Nucleus accumbens (tissue), 56 donors: ENCODE measurements around the gene HEATR5A.
A peak's percentile ranks its signal among the peaks of the same experiment; 100 is the strongest.
"Not testable (repeated sequence)": the region's sequence is repeated elsewhere in the genome, so short reads cannot be mapped to it uniquely, and the experiment has no call there.

ENCODE experiments used
- DNase-seq, 56 donors: peaks; one replicate each; lab custom pipeline; 2025; lab: John Stamatoyannopoulos, UW

The HEATR5A gene

DNA sequence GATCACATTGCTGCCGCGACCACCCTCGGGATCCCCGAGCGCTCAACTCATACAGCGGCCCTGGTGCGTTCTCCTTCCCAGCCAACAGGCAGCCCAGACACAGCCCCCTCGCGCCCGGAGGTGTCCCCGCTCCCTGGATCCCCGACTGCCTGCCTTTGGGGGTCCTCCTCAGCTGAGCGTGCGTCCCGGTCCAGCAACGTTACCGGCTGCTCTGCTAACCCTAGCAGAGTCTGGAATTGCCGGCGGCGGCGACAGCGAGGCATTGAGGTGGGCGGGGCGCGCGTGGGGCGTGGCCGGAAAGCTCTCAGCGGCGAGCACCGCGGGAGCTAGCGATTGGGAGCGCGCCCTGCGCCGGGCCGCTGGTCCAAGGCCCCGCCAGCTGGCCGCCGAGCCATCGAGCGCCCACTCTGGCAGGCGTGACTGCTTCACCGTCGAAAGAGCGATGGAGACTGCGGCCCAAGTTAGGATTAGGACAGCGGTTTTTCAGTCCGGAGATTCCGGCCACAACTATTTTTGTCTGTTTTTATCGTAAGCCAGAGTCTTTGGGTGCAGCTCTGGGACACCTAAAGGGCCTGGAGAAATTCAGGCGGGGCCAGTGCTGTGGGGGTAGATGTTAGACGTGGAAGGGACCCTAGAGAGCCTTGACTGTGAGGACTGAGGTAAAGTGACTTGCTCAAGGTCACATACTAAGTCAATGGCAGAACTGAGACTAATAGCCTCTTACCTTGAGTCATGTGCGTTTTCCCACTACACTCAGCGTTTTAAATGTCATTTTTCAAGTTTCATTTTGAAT is at the start of gene HEATR5A:
HEATR5A (minus strand) TSS at position 232 of the 793 bp plus-strand sequence. CDS start 17,575 bp downstream, outside the sequence.
- peak; percentile 40 to 96 (median 87) for DNase-seq

DNA sequence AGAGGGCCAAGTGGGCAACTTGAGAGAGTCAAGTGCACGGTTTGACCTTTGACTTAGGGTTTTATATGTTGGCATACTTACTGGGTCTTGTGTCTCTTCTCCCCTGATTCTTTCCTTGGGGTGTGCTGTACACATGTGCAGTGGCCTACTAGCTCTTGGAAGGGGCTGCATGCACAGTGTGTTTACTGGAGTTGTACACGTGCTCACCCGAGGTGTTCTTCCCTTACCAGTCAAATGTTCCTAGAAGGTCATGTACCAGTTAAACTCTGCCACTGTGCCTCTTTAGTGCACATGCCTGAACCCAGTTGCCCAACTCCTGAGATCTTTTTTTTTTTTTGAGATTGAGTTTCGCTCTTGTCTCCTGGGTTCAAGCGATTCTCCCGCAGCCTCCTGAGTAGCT is 46.2 kb upstream of the HEATR5A start:
- DNase-seq = no peak

DNA sequence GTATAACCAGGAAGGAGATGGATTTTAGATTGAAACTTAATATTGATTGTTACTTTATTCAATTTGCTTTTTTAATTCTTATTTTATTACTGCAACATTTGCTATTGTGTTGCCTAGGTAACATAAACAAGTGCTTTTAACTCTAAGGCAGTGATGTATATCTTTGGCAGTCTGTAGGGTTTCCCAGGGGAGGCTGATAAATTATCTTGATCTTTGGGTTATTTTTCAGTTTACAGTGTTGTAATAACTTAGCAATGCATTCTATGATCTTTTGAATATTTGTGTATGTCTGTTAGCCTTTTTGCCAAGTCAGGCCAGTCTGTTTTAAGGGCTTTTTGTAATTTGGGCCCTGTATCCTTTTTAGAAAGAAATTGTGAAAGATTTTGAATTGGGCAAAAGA is 44.8 kb upstream of the HEATR5A start:
- DNase-seq = no peak

DNA sequence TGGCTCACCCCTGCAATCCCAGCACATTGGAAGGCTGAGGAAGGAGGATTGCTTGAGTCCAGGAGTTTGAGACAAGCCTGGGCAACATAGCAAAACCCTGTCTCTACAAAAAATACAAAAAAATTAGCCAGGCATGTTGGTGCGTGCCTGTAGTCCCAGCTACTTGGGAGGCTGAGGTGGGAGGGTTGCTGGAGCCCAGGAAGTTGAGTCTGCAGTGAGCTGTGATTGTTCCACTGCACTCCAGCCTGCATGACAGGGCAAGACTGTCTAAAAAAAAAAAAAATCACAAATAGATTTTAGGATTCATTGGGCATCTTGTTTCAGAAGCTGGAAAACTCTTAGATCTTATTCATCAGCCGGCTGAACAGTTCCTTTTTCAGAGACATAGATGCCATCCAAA is 42.1 kb upstream of the HEATR5A start:
- DNase-seq = not testable (repeated sequence)

DNA sequence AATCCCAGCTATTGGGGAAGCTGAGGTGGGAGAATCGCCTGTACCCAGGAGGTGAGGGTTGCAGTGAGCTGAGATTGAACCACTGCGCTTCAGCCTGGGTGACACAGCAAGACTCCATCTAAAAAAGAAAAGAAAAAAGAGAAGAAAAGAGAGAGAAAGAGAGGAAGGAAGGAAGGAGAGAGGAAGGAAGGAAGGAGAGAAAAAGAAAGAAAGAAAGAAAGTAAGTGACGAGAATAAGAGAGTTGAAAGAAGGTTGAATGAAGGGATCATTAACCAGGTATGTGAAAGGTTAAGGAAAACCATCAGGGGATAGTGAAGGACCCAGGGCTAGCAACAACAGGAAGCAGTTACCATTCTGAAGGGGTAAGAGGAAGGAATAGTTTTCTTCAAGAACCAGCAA is 41.2 kb upstream of the HEATR5A start:
- DNase-seq = no peak

DNA sequence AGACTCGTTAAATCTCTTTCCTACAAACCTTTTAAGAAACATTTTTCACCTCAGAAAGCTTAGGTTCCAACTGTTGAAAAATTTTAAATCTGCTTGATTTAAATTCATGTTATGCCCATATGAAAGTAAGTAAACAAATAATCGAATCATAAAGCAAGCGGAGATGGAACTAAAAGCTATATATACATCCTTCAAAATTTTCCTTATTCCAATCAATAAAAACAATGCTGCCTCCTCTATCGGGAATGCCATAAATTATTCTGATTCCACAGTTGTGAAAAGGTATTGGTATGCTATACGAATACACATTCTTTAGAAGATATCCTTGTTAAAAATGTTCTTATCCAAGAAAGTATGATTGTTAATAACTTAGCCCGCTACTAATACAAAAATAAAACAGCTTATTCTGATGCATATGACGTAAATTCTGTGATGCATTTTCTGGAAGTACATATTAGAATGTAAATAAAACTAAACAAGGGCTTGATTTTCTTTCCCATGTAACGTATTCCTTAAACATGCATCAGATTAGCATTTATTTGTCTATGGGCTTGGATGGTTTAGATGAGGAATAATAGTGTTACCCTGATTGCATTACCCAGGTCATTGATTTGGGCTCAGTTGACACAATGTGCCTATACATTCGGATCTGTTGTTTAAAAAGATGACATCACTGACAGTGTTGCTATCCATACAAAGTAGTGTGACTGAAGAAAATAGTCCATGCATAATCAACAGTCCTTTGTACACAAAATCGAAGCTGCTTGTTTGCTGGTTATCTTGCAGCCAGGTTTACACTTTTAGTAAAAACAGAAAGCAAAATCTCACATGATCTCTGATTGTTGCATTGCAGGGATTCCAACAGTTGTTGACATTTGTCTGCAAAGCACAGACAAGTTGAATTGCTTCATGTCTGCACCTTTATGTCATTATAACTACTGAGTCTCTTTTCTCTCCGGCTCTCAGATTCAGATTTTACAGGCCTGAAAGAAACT is 37.6 kb upstream of the HEATR5A start:
- DNase-seq = peak in 3 of 56 donors; percentile 3 to 29 (median 8)

DNA sequence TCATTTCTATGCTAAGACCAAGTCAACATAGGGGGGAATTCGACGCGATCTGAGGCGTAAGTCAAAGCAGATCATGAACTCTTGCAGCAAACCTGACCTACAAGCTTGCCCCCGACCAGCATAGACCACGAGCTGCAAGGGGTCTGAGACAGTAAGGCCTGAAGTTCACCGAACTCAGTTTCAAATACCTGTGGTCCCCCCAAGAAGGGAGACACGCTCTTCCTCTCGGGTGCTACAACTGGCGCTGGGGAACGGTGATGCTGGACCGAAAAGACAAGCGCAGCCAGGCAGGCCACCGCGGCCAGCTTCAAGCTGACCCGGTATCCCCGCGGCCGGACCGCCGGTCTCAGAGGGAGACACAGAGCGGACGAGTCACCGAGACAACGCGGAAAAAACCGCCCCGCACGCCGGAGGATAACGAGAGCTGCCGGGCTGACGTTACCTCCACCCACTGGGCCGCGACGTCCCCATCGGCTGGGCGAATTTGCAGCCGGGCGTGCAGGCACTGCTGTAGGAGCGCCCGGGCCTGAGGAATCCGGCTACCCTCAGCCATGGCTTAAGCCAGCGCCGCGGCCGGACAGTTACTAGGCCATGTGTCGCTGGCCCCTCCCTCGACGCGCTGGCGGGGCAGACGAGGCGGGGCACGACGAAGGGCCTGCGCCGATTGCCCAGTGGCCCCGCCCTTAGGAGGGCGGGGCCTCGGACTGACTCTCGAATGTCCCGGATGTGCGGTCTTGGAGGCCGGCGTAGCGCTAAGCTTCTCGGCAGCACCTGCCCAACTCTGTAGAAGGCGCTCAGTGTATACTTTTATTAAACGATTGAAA is 36.7 kb upstream of the HEATR5A start, which contains the start of gene DTD2:
DTD2 (minus strand) TSS at position 666 of the 824 bp plus-strand sequence; CDS start at position 553, 113 bp downstream.
- DNase-seq = peak; percentile 66 to 97 (median 93)

DNA sequence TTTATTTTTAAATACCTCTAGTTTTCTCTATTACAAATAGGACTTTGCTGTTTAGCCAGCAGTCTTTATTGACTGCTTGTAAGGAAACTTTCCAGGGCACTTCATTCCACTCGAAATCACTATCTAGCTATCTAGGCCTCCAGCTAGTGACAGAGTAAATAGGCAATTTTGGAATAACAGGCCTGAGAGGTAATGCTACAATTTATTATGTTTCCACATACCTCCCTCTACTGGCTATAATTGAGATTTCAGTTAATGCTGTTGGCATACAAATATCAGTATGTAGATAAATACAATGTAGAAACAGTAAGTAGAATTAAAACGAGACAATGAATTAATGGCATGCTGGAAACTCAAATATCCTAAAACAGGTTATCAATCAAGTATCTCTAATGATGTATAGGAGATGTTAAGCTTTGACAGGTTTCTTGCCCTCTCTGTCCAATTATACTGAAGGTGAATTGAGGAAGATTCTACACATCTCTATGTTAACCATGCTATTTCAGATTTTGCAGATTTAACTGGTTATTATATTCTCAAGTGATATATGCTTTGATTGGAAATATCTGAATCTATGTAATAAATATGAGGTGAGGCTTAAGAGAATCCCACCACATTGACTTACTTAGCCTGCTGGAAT is 29.7 kb upstream of the HEATR5A start:
- DNase-seq = no peak

DNA sequence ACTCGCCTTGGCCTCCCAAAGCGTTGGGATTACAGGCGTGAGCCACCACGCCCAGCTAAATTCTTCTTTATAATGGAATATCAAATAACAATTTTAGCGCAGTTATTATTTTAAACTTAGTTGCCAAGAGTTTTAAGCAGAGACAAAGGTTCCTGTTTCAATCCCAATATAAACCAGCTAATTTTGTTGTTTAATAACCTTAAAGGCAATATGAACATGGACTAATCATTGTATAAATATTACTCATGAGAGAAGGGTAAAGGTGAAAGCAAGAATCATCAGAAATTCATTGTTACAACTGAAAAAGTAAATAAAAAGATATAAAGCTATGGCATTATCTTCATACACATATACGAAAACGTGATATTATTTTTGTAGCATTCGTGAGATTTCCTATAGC is 28.8 kb upstream of the HEATR5A start:
- no peak for DNase-seq

DNA sequence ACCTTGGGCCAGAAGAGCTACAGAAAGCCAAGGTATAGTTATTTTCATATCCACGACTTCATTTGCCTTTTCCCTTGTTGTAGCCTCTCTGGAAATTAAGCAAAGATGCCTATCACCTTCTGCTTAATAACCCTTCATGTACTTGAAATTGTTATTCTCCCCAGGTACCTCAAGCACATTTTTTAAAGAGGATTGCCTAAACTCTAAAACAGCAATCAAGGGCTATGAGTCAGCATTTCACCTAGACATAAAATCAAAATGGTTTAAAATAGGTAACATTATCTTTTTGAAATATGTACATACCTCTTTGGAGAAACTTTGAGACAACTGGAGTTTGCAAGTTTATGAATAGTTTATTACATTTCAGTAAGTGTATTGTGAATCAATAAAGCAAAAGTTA is 25.4 kb upstream of the HEATR5A start:
- DNase-seq = no peak

DNA sequence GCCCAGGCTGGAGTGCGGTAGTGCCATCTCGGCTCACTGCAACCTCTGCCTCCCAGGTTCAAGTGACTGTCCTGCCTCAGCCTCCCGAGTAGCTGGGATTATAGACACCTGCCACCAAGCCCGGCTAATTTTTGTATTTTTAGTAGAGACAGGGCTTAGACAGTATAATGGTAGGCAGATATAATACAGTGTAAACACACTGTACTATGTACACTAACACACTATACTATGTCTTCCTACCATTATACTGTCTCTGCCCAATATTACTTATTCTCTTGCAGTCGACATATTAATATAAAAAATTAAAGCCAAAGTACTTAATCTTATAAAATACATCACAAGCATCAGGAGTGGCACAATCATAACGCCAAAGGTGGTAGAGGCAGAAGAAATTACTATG is 21.9 kb upstream of the HEATR5A start:
- no peak for DNase-seq

DNA sequence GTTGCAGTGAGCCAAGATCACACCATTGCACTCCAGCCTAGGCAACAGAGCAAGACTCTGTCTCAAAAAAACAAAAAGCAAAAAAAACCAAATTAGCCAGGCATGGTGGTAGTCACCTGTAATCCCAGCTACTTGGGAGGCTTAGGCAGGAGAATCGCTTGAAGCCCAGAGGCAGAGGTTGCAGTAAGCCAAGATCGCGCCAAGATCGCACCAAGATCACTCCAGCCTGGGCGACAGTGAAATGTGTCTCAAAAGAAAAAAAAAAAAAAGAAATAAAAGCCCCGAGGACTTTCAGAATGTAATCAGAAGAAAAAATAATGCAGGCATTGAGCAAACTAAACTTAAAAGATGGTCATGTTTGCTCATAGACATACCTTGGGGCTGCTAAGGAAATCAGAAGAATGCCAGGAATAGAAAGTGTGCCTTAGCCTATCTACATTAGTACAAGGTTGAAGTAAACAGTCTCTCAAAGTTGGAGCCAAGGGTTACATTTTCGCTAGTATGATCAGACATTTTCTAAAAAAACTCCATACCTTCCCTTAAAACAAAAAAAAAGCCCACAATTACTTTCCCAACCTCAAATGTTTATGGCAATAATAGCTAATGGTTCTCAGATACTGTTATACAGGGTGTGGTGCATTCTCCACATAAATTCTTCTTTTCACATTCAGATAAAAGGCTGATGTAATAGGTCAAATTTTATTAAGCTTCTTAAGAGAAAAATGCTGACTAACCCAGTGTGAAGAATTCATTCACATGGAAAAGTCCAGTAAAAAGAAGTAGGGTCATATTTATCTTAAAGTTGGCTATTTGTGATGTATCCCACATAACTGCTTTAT is 21.1 kb upstream of the HEATR5A start:
- DNase-seq = no peak

DNA sequence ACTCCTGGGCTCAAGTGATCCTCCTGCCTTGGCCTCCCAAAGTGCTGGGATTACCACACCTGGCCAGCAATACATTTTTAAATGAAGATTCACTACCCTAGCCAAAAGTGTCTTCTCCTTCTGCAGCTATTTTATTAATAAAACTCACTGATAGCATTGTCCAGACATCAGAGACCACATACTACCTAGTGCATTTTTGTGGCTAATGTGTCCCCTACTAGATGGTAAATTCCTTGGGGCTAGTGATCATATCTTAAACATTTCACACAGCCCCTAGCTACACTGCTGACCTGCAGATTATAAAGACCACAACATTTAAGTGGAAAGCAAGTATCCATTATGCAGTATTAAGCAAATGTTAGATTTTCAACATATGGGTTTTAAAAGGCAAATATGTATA is 19.9 kb upstream of the HEATR5A start:
- DNase-seq = no peak

DNA sequence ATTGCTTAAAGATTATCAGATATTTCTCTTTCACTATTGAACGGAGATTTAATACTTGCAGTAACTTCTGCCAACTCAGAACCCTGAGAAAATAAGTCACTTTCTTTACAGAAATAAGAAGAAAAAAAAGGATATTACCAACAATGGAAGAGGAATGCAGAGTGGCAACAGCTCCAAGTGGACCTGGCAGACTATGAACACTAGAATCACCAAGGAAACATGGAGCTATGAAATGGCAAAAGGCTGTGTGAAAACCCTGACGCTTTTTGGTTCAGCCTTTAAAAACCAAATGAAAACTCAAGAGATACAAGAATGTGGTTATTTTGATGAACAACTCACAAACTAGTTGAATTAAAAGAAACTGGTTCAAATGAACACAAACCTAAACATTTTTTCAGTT is 19.2 kb upstream of the HEATR5A start:
- DNase-seq = peak in 3 of 56 donors; percentile 2 to 8 (median 3)

DNA sequence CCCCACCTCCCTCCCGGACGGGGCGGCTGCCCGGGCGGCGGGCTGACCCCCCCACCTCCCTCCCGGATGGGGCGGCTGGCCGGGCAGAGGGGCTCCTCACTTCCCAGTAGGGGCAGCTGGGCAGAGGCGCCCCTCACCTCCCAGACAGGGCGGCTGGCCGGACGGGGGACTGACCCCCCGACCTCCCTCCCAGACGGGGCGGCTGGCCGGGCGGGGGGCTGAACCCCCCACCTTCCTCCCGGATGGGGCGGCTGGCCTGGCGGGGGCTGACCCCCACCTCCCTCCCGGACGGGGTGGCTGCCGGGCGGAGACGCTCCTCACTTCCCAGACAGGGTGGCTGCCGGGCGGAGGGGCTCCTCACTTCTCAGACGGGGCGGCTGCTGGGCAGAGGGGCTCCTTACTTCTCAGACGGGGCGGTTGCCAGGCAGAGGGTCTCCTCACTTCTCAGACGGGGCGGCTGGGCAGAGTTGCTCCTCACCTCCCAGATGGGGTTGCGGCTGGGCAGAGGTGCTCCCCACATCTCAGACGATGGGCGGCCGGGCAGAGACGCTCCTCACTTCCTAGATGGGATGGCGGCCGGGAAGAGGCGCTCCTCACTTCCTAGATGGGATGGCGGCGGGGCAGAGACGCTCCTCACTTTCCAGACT is 16.8 kb upstream of the HEATR5A start:
- not testable (repeated sequence) for DNase-seq

DNA sequence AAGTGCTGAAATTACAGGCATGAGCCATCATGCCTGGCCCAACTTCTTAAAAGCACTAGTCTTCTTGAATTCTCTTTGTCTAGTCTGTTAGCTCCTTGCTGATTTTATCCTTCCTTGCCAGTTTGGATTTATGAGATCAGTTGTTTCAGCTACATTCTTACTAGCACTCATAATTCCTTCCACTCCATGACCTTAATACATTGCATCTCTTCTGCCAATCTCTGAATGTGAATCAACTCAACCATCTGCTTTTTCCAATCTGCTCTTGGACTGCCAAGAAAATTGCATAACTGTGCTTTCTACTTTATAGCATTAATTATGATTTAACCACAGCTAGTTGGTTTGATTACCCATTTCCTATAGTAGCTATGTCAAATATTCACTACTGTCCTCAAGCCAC is 14.9 kb upstream of the HEATR5A start:
- DNase-seq = no peak

DNA sequence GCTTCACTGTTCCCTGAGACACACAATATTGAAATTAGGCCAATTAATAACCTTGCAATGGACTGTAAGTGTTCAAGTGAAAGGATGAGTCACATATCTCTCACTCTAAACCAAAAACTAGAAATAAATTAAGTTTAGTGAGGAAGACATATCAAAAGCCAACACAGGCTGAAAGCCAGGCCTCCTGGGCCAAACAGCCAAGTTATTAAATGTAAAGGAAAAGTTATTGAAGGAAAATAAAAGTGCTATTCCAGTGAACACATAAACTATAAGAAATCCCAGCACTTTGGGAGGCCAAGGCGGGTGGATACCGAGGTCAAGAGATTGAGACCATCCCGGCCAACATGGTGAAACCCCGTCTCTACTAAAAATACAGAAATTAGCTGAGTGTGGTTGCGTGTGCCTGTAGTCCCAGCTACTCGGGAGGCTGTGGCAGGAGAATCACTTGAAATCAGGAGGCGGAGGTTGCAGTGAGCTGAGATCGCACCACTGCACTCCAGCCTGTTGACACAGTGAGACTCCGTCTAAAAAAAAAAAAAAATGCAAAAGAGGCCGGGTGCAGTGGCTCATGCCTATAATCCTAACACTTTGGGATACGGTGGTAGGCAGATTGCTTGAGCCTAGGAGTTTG is 10.4 kb upstream of the HEATR5A start:
- no peak for DNase-seq

DNA sequence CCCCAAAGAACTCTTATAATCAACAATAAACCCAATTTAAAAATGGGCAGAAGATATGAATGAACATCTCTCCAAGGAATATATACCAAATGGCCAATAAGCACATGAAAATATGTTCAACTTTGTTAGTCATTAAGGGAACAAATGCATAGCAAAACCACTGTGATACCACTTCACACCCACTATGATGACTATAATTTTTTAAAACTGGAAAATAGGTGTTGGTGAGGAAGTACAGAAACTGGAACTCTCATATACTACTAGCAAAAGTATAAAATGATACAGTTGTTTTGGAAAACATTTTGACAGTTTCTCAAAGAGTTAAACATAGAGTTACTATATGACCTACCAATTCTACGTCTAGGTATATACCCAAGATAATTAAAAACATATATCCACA is 9.4 kb upstream of the HEATR5A start:
- DNase-seq = no peak
